ENCODE results near the gene CSNK2A2.

The CSNK2A2 gene

GRCh38 chr16:58198022-58198683 is at the start of gene CSNK2A2:
Gene CSNK2A2, minus strand, starts transcription at chr16:58198106. Its CDS starts 370 bp downstream, at chr16:58197736.
- peak; percentile 72 for DNase-seq

GRCh38 chr16:58243528-58244004 is 45.7 kb upstream of the CSNK2A2 start:
- DNase-seq: peak; percentile 36

GRCh38 chr16:58236831-58237230 is 38.9 kb upstream of the CSNK2A2 start:
- no peak for DNase-seq

GRCh38 chr16:58236231-58236690 is 38.4 kb upstream of the CSNK2A2 start:
- peak; percentile 59 for DNase-seq

GRCh38 chr16:58235663-58236062 is 37.8 kb upstream of the CSNK2A2 start:
- no peak for DNase-seq

- DNase-seq: no peak
Observed at GRCh38 chr16:58234831-58235595, 37.1 kb upstream of the CSNK2A2 start.

GRCh38 chr16:58230259-58230658 is 32.4 kb upstream of the CSNK2A2 start:
- DNase-seq: no peak

- DNase-seq: no peak
Observed at GRCh38 chr16:58226790-58227189, 28.9 kb upstream of the CSNK2A2 start.

- no peak for DNase-seq
Observed at GRCh38 chr16:58225965-58226602, 28.2 kb upstream of the CSNK2A2 start.

GRCh38 chr16:58222532-58223316 is 24.8 kb upstream of the CSNK2A2 start:
- DNase-seq: no peak

GRCh38 chr16:58219432-58219831 is 21.5 kb upstream of the CSNK2A2 start:
- no peak for DNase-seq

GRCh38 chr16:58218786-58219185 is 20.9 kb upstream of the CSNK2A2 start:
- no peak for DNase-seq

GRCh38 chr16:58217311-58217925 is 19.5 kb upstream of the CSNK2A2 start:
- no peak for DNase-seq

- no peak for DNase-seq
Observed at GRCh38 chr16:58212824-58213655, 15.1 kb upstream of the CSNK2A2 start.

GRCh38 chr16:58211846-58212245 is 13.9 kb upstream of the CSNK2A2 start:
- no peak for DNase-seq

GRCh38 chr16:58211245-58211644 is 13.3 kb upstream of the CSNK2A2 start:
- DNase-seq: no peak

GRCh38 chr16:58205276-58206036 is 7.5 kb upstream of the CSNK2A2 start:
- no peak for DNase-seq

GRCh38 chr16:58201163-58201562 is 3.3 kb upstream of the CSNK2A2 start:
- DNase-seq: no peak

GRCh38 chr16:58200004-58200797 is 2.3 kb upstream of the CSNK2A2 start:
- no peak for DNase-seq

Data from CD4-positive, alpha-beta T cell treated with Interleukin-15 for 1 hour (primary cell).